ENCODE results near the gene SPATA2L.
A peak's percentile ranks its signal among the peaks of the same experiment; 100 is the strongest.

Gene SPATA2L

GRCh38 chr16:89727406-89728120 is 26.1 kb upstream of the SPATA2L start:
- DNase-seq, result no peak

DNA sequence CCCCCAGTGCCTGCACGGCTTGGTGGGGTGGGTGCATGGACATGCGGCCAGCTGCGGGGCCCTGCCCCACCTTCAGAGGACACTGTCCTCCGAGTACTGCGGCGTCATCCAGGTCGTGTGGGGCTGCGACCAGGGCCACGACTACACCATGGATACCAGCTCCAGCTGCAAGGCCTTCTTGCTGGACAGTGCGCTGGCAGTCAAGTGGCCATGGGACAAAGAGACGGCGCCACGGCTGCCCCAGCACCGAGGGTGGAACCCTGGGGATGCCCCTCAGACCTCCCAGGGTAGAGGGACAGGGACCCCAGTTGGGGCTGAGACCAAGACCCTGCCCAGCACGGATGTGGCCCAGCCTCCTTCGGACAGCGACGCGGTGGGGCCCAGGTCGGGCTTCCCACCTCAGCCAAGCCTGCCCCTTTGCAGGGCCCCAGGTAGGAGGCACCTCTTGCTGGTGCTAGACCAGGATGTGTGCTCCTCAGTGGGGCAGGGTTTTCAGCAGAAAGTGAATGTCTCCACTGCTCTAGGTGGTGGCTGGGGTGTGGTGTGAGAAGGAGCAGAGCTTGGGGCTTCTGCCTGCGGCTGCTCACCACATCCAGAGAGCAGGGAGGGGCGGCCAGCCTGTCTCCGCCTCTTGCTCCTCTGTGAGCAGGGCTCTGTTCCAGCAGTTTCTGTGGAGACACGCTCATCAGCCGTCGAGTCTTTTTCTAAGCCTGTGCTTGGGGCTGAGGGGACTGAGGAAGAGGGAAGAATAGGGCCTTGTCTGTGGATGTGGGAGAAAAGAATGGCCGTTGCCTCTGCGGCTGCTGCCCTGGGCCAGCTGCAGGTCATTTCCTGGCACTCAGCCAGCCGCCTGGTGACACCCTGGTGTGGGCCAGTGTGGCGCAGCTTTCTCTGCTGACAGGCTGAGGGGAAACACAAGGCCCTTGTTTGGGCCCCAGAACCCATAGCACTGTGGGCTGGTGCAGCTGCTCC is 22.1 kb upstream of the SPATA2L start:
- peak; percentile 66 to 76 for DNase-seq

GRCh38 chr16:89722392-89723278 is 21.1 kb upstream of the SPATA2L start:
- peak; percentile 66 to 77 for DNase-seq

DNA sequence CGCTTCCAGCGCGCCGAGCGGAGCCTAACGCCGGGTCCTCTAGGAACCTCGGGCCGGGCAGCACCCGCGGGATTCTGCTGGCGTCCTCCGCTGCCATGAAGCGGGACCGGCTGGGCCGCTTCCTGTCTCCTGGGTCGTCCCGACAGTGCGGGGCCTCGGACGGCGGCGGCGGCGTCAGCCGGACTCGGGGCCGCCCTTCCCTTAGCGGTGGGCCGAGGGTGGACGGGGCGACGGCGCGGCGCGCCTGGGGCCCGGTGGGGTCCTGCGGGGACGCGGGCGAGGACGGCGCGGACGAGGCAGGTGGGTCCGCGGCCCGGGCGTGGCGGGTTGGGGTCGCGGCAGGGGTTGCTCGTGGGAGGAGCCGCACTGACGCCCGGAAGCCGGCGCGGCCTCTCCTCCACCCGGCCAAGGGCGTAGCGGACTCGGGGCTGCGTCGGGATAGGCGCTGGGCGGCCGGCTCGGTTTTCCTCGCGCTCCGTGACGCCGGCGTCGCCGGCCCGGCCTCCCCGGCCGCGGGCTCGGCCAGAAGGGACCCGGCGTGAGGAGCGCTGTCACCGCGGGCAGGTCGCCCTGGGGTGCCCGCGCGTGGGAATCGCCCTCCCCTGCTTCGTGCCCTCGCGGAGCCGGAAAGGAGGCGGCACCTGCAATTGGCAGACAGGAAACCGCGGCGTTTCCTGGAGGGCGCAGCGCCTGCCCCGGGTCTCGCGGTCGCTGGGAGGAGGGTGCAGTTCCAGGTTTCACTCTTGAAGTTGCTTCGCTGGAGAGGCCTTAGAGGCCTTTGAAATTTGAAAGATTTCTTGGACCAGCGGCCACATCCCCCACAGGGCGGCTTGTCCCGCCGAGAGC is 20.3 kb upstream of the SPATA2L start:
- peak; percentile 82 to 83 for DNase-seq

GRCh38 chr16:89720813-89721545 is 19.5 kb upstream of the SPATA2L start, which contains the start of the genes VPS9D1 and ZNF276:
Gene VPS9D1 (minus strand): TSS chr16:89720898. CDS start chr16:89720861, 37 bp downstream.
Gene ZNF276 (plus strand): TSS chr16:89721537. CDS start chr16:89721641, 104 bp downstream.
- peak; percentile 87 to 89 for DNase-seq

- DNase-seq, result peak in 1 of 2 experiments; percentile 36
These were observed 19.0 kb upstream of the SPATA2L start for GRCh38 chr16:89720551-89720812.

DNA sequence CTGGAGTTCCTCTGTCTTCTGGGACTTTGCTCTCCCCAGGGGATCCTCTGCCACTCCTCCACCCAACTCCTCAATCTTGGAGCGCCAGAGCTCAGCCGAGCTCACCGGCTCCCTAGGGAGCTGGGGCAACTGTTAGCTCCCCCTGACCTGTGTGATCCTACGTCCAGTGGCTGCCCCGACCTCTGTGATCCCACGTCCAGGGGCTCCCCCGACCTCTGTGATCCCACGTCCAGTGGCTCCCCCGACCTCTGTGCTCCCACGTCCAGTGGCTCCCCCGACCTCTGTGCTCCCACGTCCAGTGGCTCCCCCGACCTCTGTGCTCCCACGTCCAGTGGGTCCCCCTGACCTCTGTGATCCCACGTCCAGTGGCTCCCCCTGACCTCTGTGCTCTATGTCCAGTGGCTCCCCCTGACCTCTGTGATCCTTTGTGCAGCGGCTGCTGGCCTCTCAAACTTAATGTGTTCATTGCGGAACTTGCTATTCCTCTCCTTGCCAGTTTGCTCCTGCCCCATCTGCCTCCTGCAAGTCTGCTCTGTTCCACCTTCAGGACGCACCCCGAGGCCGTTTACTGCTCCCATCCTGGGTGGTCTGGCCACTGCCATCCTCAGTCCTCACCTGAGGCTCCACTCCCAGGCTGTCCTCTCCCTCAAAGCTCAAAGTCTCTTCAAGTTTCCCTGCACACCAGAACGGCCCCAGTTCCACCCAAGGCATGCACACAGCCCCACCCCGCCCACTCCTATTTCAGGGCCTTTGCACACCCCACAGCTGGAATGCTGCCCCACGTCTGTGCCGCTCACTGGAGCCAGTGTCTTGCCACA is 16.4 kb upstream of the SPATA2L start:
- no peak for DNase-seq

GRCh38 chr16:89716916-89717687 is 15.6 kb upstream of the SPATA2L start:
- DNase-seq, result no peak

- no peak for DNase-seq
These were observed 15.0 kb upstream of the SPATA2L start for GRCh38 chr16:89716493-89716892.

DNA sequence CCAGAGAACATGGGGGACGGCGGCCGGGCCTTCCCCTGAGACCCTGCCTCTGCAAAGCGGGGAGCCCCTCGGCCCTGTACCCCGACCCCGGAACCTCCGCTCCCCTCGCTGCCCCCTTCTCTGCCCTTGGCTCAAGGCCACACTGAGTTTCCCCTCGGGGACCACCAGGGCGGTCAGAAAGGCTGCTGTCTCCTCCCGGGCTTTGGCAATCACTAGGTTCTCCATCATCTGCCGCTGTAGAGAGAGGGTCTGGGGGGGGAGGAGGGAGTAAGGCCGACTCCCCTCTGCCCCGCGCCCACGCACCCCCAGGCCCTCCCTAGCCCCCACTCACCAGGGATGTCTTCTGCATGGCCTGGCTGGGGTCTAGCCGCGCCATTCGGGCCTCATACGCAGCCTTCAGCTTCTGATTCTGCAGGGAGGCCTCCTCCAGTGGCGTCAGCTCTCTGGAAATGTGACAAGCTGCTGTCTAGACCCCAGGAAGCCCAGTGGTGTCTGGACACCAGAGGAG is 10.8 kb upstream of the SPATA2L start:
- DNase-seq, result no peak

DNA sequence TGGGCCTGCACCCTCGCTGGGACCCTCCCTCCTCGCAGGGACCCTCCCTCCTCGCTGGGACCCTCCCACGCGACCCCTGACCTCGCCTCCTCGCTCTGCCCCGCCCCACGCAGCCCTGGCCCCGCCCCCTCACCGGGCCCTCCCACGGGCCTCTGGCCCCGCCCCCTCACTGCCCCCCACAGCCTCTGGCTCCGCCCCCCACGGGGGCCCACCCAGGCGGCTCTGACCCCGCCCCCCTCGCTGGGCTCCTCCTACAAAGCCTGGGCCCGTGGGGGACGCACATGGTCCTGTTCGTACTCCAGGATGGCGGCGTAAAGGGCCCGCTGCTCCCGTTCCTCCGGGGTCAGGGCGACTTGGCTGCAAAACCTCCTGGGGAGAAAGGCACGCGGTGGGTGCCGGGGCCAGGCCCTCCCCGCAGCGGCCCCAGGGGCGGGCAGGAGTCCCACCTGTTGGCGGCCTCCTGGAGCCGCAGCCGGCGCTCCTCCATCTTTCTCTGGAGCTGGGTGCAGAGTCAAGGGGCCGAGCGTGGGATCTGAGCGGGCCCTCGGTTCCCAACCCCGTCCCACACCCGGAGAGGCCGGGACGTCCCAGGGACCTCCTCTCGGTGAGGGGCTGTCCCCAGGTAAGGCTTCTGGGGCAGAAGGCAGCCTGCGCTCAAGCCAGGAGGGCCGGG is 10.2 kb upstream of the SPATA2L start:
- DNase-seq, result peak; percentile 86 to 87

- DNase-seq, result no peak
These were observed 9.4 kb upstream of the SPATA2L start for GRCh38 chr16:89710709-89711564.

- DNase-seq, result no peak
These were observed 8.4 kb upstream of the SPATA2L start for GRCh38 chr16:89709716-89710432.

GRCh38 chr16:89709166-89709565 is 7.7 kb upstream of the SPATA2L start:
- no peak for DNase-seq

DNA sequence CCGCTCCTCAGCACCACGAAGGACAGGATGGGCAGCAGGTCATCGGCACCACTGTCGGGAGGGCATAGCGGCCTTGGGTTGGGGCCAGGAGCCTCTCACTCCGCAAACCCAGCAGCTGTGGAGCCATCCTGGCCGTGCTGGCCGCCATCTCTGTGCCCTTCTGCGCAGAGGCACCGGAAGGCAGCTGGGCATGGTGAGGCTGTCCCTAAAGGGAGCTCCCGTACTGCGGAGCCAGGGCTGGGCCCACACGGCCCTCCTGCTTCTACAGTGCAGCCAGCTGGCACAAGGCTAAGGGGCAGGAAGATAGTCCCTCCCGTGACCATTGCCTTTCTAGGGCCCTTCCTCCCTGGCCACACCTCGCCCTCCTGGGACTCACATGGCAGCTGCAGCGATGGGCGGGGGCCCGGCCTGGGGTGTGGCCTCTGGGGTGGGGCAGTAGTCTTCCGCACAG is 7.0 kb upstream of the SPATA2L start:
- no peak for DNase-seq

DNA sequence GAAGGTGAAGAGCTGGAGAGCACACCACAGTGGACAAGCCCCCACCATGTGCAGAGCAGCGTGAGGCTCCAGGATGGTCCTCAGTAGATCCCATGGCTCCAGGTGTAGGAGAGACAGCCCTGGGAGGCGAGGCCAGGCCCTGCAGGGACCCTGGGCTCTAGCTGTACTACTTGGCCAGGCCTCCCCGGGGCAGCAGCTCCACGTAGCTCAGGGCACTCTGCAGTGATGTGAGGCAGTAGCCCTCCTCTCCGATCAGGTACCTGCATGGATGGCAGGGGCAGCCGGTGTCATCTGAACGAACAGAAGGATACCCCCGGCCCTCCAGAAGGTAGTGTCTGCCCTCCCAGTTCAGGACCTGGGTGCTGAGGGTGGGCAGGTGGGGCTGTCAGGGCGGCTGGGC is 6.2 kb upstream of the SPATA2L start:
- DNase-seq, result no peak
